K562 (cell line): ENCODE data around the gene NAPEPLD. TPM values are rescaled to one million over a fixed set of nuclear protein-coding genes. Genes with fewer than 3 reads are reported as not detected.
A peak's percentile ranks its signal among the peaks of the same experiment; 100 is the strongest.

Experiments used
- ATAC-seq: fragments of 200-7000 bp; cut with Tn5 transposase; 3 replicates; pipeline ENCODE4 v1.9.1; 2020; ENCODE audit warnings: moderate library complexity
- BruUV-seq: library from RNA; stranded (reverse); fragments of 400-500 nt; replicated peaks from 2 replicates; lab custom pipeline; 2021; lab: Mats Ljungman, UMichigan
- CTCF ChIA-PET: fragments of 300-600 bp; formaldehyde crosslinking; extraction: SDS; loops from one replicate; lab custom pipeline; 2021; ENCODE audit warnings: low intra/inter-chr PET ratio; lab: Yijun Ruan, JAX
- POLR2A ChIA-PET: fragments of 300-600, 350-650 bp; sonication (Branson Sonifier 250); formaldehyde crosslinking; extraction: SDS; loops from one replicate; lab custom pipeline; 2021; ENCODE audit warnings: antibody characterized with exemption, inconsistent platforms; lab: Yijun Ruan, JAX
- DNase-seq, 4 experiments: peaks; one replicate each; pipeline versions ENCODE4 v3.0.0 to v3.0.0-alpha.2; 2011 to 2018; ENCODE audit warnings: low spot score in 3 of 4, mixed read lengths in 3 of 4; ENCODE audit errors: extremely low read depth in 1 of 4
- FAIRE-seq: peaks from 2 replicates; lab custom pipeline; 2011; peaks lifted over from hg19 to GRCh38; lab: Jason Lieb, UNC
- H2AFZ ChIP-seq: 2 replicates; pipeline ENCODE4 v1.6.0; 2011; ENCODE audit warnings: low read depth, low read length, control low read depth, inconsistent platforms
- H3K27ac ChIP-seq: fragments of 200-600 bp; 3 replicates; pipeline ENCODE4 v1.8.0; 2011; ENCODE audit warnings: low read depth, mild to moderate bottlenecking, control low read depth, inconsistent platforms, low read length, moderate library complexity, mixed read lengths; ENCODE audit errors: extremely low read depth
- H3K27me3 ChIP-seq, 2 experiments: fragments of 300-600 bp in 1 of 2; 2 replicates in 1 of 2; 3 replicates in 1 of 2; pipeline versions ENCODE4 v1.6.0 to v1.8.0; 2011; ENCODE audit warnings: inconsistent platforms in 2 of 2, low read length in 2 of 2, mild to moderate bottlenecking in 1 of 2, mixed read lengths in 1 of 2, moderate library complexity in 1 of 2; ENCODE audit not compliant: control insufficient read depth in 2 of 2, insufficient read depth in 2 of 2
- H3K36me3 ChIP-seq: fragments of 300-600 bp; 3 replicates; pipeline ENCODE4 v1.8.0; 2011; ENCODE audit warnings: mild to moderate bottlenecking, low read length, inconsistent platforms; ENCODE audit not compliant: control insufficient read depth, insufficient read depth
- H3K4me1 ChIP-seq, 2 experiments: fragments of 200-600 bp in 1 of 2; replicated peaks in 1 of 2; 2 replicates in 1 of 2; 3 replicates in 1 of 2; pipeline versions ENCODE4 v1.5.1 to v1.8.0; 2011; ENCODE audit warnings: inconsistent platforms in 2 of 2, low read length in 2 of 2, mild to moderate bottlenecking in 1 of 2, mixed read lengths in 1 of 2, moderate library complexity in 1 of 2; ENCODE audit not compliant: control insufficient read depth in 2 of 2, insufficient read depth in 2 of 2
- H3K4me2 ChIP-seq: 2 replicates; pipeline ENCODE4 v1.6.1; 2011; ENCODE audit warnings: low read length, control low read depth, inconsistent platforms, mixed read lengths; ENCODE audit not compliant: insufficient read depth
- H3K4me3 ChIP-seq: fragments of 200-600 bp; sonication (generic), shearing (Covaris generic); 2 replicates; pipeline ENCODE4 v1.5.1; 2016; ENCODE audit warnings: control low read depth, inconsistent platforms
- H3K79me2 ChIP-seq: fragments of 200-600 bp; 3 replicates; pipeline ENCODE4 v1.8.0; 2011; ENCODE audit warnings: low read length, inconsistent platforms; ENCODE audit not compliant: control insufficient read depth, insufficient read depth
- H3K9ac ChIP-seq, 2 experiments: 2 replicates each; pipeline versions ENCODE4 v1.6.0 to v1.6.1; 2011; ENCODE audit warnings: low read depth in 2 of 2, low read length in 2 of 2, control low read depth in 1 of 2, inconsistent platforms in 1 of 2, mild to moderate bottlenecking in 1 of 2, mixed read lengths in 1 of 2; ENCODE audit not compliant: insufficient read depth in 1 of 2
- H3K9me1 ChIP-seq: one replicate; pipeline ENCODE4 v1.6.0; 2011; ENCODE audit warnings: inconsistent platforms, mild to moderate bottlenecking, low read length, moderate library complexity; ENCODE audit not compliant: control insufficient read depth, insufficient read depth
- H3K9me3 ChIP-seq: replicated peaks from 2 replicates; pipeline ENCODE4 v1.5.1; 2011; ENCODE audit warnings: low read depth, low read length, inconsistent platforms; ENCODE audit not compliant: control insufficient read depth, insufficient read depth
- H4K20me1 ChIP-seq: replicated peaks from 2 replicates; pipeline ENCODE4 v1.6.1; 2011; ENCODE audit warnings: low read length, inconsistent platforms, mixed read lengths; ENCODE audit not compliant: control insufficient read depth, insufficient read depth
- BRCA1 ChIP-seq, 2 experiments: fragments of 450-650 bp in 1 of 2; sonication (generic) in 1 of 2; formaldehyde crosslinking in 1 of 2; IDR thresholded peaks; 2 replicates each; pipeline versions ENCODE4 v1.5.0 to v1.6.1; 2017 to 2020; ENCODE audit warnings: mild to moderate bottlenecking in 1 of 2, missing genetic modification reagents in 1 of 2
- CTCF ChIP-seq, 3 experiments: IDR thresholded peaks in 2 of 3; conservative IDR thresholded peaks in 1 of 3; 2 replicates each; pipeline ENCODE4 v1.5.1; 2011 to 2012; ENCODE audit warnings: low read length in 3 of 3, mild to moderate bottlenecking in 3 of 3, control low read depth in 2 of 3, improper control_type of control experiment in 1 of 3, inconsistent platforms in 1 of 3, low read depth in 1 of 3, mixed read lengths in 1 of 3, moderate library complexity in 1 of 3; ENCODE audit not compliant: insufficient read depth in 2 of 3
- DIDO1 ChIP-seq: fragments of 450-650 bp; IDR thresholded peaks from 2 replicates; pipeline ENCODE4 v1.6.1; 2016; ENCODE audit warnings: low read depth, missing biosample characterization, missing genetic modification characterization
- IFI16 ChIP-seq: fragments of 250-450 bp; sonication (Bioruptor Pico); IDR thresholded peaks from 2 replicates; pipeline ENCODE4 v2.1.2; 2022; ENCODE audit warnings: mild to moderate bottlenecking, inconsistent platforms
- KLF13 ChIP-seq: fragments of 450-650 bp; IDR thresholded peaks from 2 replicates; pipeline ENCODE4 v1.6.1; 2016; ENCODE audit warnings: missing genetic modification characterization, low read depth, mild to moderate bottlenecking, missing compliant biosample characterization, moderate library complexity, borderline replicate concordance
- ZNF431 ChIP-seq: sonication (generic); formaldehyde crosslinking; IDR thresholded peaks from 2 replicates; pipeline ENCODE4 v1.8.0; 2022; ENCODE audit warnings: mild to moderate bottlenecking, missing genetic modification reagents
- WGBS: fragments of 100-300 bp; shearing (Covaris generic); methylation state at CpG from one replicate; pipeline ENCODE4 v1.1.6; 2016; ENCODE audit warnings: low coverage, mixed read lengths; ENCODE audit not compliant: insufficient coverage; ENCODE audit errors: missing lambda C conversion rate; 5-methylcytosine and 5-hydroxymethylcytosine counted together
- in situ Hi-C: fragments of 300-500 bp; cut with MboI; formaldehyde crosslinking; loops from 4 replicates; pipeline ENCODE4 v1.15.0; 2018; ENCODE audit warnings: inconsistent platforms, mixed read lengths
- intact Hi-C: fragments of 100-400 bp; cut with micrococcal nuclease; formaldehyde crosslinking; loops from 2 replicates; pipeline ENCODE4 v1.14.2; 2022
- polyA plus RNA-seq, 8 experiments: library from polyadenylated mRNA; depleted of rRNA in 4 of 8; stranded (reverse) in 5 of 8; unstranded in 3 of 8; fragments of >200 nt; fragmentation: Nextera tagmentation in 2 of 8; fragmentation: Illumina TruSeq in 1 of 8; extraction: Ambion mirVana in 2 of 8; extraction: Trizol in 1 of 8; gene quantifications; 2 replicates each; pipeline versions ENCODE4 v1.2.1 to v1.2.3, GENCODE V29; 2011 to 2014; ENCODE audit warnings: inconsistent platforms in 1 of 8, missing spikeins in 1 of 8
- total RNA-seq, 7 experiments: library from RNA; depleted of rRNA in 6 of 7; stranded (reverse); fragments of >200 nt in 6 of 7; fragmentation: Illumina TruSeq in 2 of 7; extraction: Trizol in 2 of 7; gene quantifications; 2 replicates each; pipeline versions ENCODE4 v1.2.1 to v1.2.3, GENCODE V29; 2011 to 2021; ENCODE audit warnings: low replicate concordance in 1 of 7
- TF ChIP-seq, protein P1 (sequence below): fragments of 250-450 bp; sonication (Bioruptor Pico); IDR thresholded peaks from 2 replicates; pipeline ENCODE4 v1.4.0; 2020; ENCODE audit warnings: borderline replicate concordance
- TF ChIP-seq, protein P2 (sequence below): fragments of 250-450 bp; sonication (Bioruptor Pico); IDR thresholded peaks from 2 replicates; pipeline ENCODE4 v1.4.0; 2020

NAPEPLD gene
- total and polyA plus RNA-seq, 9 of the 15 experiments (the other 6 are each of a cell fraction or from before 2014, with no cell fraction given): 3.2 to 11.0 (median 7.5) TPM

GRCh38 chr7:103130901-103131624 lies 17.8 kb downstream of the NAPEPLD start:
- 62% methylated on average over 9 of the region's 9 CpGs for WGBS
- intact Hi-C loops (no loop called here), in situ Hi-C loops (no loop called here)
- H3K27me3 ChIP-seq: no peaks in the 10 kb centered on the region
- H3K4me2 ChIP-seq: no peak overlapping the region
- H3K4me3 ChIP-seq: no peak overlapping the region
- peaks cover 2 to 8% of the 10 kb centered on the region in 2 experiments; a peak in 3 of 5 replicates for H3K4me1 ChIP-seq
- no peaks in the 10 kb centered on the region for H3K9me3 ChIP-seq
- H4K20me1 ChIP-seq: no peaks in the 10 kb centered on the region
- no peak overlapping the region for H3K27ac ChIP-seq
- peaks cover 6% of the 10 kb centered on the region; the same call in 1 of the 3 replicates for H3K79me2 ChIP-seq
- DNase-seq: no peak
- H3K36me3 ChIP-seq: peaks cover 17% of the 10 kb centered on the region
- TF ChIP-seq, protein P1, sequence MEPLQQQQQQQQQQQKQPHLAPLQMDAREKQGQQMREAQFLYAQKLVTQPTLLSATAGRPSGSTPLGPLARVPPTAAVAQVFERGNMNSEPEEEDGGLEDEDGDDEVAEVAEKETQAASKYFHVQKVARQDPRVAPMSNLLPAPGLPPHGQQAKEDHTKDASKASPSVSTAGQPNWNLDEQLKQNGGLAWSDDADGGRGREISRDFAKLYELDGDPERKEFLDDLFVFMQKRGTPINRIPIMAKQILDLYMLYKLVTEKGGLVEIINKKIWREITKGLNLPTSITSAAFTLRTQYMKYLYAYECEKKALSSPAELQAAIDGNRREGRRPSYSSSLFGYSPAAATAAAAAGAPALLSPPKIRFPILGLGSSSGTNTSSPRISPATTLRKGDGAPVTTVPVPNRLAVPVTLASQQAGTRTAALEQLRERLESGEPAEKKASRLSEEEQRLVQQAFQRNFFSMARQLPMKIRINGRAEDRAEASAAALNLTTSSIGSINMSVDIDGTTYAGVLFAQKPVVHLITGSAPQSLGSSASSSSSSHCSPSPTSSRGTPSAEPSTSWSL (CRISPR knock-in tag): no peak
- no peak for TF ChIP-seq DIDO1 (tag)
- TF ChIP-seq, protein P2, sequence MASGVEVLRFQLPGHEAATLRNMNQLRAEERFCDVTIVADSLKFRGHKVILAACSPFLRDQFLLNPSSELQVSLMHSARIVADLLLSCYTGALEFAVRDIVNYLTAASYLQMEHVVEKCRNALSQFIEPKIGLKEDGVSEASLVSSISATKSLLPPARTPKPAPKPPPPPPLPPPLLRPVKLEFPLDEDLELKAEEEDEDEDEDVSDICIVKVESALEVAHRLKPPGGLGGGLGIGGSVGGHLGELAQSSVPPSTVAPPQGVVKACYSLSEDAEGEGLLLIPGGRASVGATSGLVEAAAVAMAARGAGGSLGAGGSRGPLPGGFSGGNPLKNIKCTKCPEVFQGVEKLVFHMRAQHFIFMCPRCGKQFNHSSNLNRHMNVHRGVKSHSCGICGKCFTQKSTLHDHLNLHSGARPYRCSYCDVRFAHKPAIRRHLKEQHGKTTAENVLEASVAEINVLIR (CRISPR knock-in tag): no peak
- TF ChIP-seq IFI16: no peak
- no peak for TF ChIP-seq ZNF431 (CRISPR knock-in tag)
- peak in 1 of 3 experiments; percentile 16; a peak in 2 of 6 replicates for TF ChIP-seq CTCF (IDR thresholded peaks at IDR 0.05 in 2 of 3, conservative IDR thresholded peaks at IDR 0.05 in 1 of 3; ENCODE audit: insufficient read depth in 2 of 3, low read depth in 1 of 3, low read length in 3 of 3)
- TF ChIP-seq BRCA1 (IDR thresholded peaks at IDR 0.05): no peak
- no peak for TF ChIP-seq BRCA1 (CRISPR knock-in tag; IDR thresholded peaks at IDR 0.05)
- no peak for TF ChIP-seq KLF13 (tag)
- TF ChIP-seq, all 486 proteins: peak for 1
- H3K9me1 ChIP-seq: no peaks in the 10 kb centered on the region
- FAIRE-seq: no peak
- BruUV-seq: no TSS peak
- H3K9ac ChIP-seq: no peak overlapping the region
- POLR2A ChIA-PET: interaction anchor here (1.8 kb wide), 1 partner anchor 10 kb away, joined by 14 read pairs; no protein-coding TSS in a partner anchor
- no peak overlapping the region for H2AFZ ChIP-seq
- ATAC-seq: peak; percentile 28; the same call in 1 of the 3 replicates
- CTCF ChIA-PET: no interaction called here
